Measurements from ENCODE around the gene SCN3B.
A peak's percentile ranks its signal among the peaks of the same experiment; 100 is the strongest.

SCN3B gene

DNA sequence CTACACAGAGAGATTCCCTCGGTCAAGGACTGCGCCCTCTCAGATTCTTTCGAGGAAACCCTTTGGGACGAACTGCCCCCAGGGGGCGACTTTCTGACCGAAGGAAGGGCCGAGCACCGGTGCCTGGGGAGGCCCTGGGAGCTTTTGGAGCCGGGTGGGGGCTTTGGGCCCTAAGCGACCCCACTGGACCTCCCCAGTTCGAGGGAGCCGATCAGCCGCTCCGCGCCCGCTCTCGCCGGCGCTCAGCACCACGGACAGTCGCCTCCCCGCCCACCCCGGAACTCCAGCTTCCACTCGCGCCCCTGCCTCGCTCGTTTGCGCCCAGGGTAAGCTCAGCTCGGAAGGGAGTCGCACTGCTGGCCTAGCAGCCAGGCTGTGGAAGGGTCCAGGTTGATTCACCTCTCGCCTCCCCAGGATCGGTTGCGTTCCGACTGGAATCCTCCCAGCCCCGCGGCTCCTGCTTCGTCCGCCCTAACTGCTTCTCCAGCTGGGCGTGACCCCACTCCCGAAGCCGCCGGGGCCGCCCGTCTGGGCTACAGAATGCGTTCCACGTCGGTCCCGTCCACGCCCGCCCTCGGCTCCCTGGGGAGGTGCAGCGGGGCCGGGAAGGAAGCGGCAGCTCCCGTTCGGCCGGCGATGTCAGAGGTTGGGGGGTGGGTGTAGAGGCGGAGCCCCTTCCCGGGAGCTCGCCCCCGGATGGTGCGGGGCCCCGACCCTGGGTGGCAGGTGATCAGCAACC is 428 bp downstream of the SCN3B start:
- no peak for DNase-seq

DNA sequence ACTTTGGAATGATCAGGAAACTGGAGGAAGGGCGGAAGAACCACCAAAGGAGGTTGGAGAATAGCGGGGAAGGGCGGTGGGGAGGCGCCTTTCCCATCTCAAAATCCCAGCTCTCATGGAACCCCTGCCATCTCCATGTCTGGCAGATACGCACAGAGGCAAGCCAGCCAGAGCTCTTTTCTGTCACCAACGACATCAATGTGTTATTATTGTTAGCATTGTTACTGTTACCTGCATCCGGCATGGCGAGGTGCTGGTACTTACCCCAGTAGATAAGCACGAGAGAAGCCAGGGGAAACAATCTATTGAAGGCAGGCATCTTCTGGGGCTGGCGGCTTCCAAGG is 969 bp downstream of the SCN3B start:
- DNase-seq: no peak

DNA sequence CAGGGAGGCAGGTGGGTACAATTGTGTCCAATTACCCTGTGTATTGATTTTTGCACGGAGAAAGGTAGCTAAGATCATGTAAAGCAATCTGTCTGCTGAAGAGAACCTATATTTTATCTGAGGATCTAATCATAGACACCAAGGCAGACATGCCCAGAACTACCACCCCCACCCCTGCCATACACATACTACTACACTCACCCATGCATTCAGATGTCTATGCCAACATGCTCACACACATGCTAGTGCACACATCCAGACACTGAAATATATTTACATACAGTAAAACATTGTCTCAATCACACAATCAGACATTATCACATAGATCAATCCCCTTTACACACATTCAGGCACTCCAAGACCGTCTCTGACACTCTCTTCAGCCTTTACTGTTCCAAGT is 1.8 kb downstream of the SCN3B start:
- no peak for DNase-seq

DNA sequence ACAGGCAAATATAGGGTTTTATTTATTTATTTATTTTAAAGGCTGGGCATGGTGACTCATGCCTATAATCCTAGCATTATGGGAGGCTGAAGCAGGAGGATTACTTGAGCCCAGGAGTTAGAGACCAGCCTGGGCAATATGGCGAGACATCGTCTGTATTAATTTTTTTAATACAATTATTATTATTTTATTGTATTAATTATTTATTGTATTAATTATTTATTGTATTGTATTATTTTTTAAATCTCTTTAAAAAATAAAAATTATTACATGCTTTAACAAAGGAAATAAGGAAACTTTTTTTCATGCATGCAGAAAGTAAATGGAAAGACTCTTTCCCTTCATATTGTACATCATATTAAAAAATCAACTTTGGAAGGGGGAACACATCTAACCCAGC is 3.5 kb downstream of the SCN3B start:
- DNase-seq: no peak

DNA sequence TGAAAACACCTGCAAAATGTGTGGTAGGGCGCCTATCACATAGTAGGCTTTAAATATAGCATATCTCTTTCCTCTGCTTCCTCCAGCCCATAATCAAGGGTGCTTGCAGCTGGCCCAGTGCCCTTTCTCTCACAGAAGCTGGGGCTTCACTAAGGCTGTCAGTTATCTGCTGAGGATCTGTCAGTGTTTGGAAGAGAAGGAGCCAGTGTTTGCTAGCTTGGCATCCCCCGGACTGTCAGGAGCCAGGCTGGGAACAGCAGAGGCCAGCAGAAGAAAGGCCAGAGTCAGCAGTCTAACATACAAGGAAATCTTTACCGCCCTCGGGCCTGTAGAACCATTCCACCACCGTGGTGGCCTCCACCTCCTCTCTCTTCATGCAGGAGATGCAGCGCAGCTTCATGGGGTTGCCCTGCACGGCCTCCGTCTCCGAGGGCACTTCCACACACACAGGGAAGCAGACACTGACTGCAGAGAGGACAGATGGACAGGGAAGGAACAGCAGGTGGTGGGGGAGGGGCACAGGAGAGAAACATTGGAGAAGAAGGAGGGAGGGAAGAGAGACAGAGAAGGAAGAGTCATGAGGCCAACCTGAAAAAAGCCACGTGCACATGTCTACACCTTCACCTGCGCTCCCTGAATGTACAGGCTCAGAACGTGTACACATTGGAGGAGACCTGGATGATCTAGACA is 9.0 kb downstream of the SCN3B start:
- DNase-seq: no peak

DNA sequence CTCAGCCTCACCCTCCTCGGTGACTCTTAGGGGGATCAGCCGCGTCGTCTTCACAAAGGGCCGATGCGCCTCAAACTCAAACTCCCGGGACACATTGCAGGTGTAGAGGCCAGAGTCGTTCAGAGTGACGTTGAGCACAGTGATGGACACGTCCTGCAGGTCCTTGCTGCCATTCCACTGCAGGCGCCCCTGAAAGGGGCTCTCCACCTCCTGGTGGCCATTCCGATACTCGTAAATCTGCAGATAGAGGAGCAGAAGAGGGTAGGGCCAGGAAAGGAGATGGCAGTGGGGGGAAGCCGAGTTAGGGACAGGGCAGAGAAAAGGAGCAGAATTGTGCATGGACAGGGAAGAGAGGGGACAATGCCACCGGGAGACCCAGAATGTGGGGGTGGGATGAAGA is 12.0 kb downstream of the SCN3B start:
- no peak for DNase-seq

DNA sequence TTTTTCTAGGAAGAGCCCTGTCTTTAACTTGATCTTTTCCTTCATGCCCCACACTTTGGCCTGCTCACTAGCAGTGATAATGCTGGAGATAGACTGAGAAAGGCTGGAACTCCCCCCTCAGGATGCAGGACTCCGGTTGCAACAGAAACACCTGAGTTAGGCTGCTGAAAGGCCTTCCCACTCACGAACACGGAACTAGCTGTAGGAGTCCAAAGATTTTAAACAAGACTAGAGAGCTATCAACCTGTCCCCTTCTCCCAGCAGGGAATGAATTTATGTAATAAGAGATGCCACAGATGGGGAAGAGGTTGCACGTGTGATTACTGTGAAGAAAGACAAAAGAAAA is 13.0 kb downstream of the SCN3B start:
- no peak for DNase-seq

DNA sequence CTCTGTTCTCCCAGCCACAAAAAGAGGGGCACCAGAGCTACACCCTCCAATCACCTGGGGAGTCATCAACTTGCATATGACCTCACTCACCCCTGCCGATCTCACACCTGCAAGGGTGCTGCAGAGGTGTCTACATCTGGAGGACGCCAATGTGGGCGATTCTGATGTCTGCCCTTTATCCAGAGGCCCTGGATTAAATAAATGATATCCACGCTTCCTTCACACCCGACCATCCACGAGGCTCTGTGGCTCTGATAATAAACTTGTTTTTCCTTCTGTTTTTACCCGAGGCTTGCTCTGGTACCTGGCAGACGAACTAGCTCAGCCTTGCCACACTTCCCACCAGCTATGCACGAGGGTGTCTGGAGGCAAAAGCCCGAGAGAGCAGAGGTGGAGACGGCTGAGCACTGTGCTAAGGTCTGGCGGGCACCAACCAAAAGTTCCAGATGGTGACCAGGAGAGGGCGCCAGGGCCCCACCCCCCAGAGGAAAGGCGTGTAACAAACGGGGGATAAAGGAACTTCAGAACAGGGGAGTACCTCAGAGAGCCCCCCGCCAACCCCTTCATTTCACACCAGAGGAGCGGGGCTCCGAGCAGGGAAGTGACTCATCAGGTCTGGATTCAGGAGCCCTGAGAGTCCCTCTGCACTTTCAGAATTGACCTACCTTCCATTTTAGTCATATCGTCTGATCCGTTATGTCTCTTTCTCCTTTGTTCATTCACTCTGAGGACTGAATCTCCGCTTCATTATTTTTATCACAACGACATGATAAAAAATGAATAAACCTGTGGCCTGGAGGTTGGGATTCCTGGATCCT is 13.5 kb downstream of the SCN3B start:
- peak; percentile 9 for DNase-seq

DNA sequence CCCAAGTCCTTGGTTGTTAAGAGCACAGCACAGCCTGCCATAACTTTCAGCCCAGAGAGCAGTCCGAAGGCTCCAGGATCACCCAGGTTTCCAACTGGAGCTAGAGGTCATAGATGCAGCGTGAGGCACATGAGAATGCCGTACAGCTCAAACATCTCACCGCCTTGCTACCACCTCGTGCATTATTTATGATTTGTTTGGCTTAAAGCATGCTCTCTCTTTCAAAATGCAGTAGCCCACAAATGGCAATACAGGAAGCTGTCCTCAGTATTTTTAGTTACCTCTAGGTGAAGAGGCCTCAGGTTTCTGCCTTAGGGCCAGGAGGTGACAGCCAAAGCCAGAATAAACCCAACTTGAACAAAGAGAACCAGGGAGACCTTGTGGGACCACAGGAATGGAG is 14.4 kb downstream of the SCN3B start:
- peak; percentile 63 for DNase-seq

DNA sequence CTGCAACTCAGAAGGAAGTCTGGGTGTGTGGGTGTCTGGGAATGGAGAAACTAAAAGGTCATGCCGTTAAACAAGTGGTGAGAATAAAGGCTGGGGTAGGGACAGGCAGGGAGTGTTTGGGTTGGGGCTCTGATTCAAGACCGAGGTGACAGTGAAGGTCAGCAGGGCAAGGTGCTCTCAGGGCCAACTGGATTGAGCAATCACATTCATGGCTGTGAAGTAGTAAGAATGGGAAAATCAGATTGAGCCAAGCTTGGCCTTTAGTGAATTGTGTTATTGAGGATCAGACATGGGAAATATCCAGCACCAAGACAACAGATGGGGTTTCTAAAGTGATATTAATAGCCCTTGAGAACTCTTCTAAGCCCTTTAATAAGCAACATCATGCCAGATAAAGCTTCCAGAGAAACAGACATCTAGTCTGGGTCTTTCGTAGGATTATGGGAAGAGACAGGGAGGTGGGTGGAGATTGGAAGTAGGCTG is 24.3 kb downstream of the SCN3B start:
- no peak for DNase-seq

DNA sequence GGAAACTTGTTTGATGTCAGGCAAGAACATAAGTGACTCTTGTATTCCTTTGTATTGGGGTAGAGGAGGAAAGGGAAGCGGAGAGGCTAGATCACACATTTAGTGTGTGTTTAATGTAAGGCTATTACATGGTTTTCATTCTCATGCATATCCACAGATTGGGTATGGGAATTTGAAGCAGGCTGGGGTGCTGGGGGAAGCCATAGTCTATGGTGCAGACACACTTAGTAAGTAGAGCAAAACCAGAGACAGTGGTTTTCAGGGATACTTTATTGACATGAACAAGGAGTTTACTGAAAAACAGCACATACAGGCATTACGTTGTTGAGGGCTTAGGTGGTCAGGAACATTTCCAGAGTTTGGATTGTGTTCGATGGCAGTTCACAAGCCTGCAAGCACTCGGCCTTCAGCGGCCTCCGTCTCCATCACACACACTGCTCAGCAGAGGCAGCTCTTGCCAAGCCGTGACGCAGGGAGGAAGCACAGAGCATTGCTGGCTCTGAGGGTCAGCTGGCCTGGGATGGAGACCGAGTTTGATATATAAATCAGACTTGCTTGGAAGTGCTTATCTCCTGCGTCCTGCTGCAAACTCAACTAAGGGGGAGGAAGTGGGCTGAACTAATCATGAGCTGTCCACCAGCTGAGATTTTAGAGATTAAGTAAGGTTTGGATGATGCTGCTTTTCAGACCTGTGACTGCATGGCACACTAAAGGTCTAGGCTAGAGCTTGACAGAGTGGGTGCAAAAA is 25.3 kb downstream of the SCN3B start:
- DNase-seq: no peak

DNA sequence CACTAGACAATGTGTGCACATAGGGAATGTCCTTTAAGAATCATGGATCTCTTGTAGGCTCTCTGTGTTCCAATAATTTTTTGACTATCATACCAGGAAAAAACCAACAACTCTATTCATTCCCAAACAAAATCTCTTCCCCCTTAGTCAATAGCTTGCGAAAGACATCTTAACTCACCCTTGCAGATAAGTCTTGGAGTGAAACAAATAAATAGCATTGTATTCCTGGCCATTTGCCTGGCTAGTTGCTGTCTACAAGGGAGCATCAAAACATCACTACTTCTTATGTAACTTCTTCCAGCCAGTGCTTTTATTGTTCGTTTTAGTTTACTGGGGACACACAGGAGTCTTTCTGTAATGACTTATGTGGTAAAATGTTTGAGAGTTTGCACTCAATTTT is 29.4 kb downstream of the SCN3B start:
- DNase-seq: no peak

DNA sequence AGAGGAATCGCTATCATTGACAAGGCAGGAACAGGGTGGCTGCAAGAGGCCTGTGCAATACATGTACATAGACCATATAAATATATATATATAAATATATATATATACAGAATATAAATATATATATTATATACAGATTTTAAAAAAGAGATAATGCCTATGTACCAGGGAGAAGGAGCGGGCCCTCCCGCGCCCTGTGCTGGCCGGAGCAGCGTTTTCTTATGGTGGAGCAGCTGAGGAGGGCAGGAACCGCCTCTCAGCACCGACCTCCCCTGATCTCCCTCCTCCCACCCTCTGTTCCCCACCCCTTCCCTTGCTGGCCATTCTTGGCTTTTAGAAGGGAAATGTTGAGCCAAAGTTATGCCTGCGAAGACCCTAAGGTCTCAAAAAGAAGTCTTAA is 31.8 kb downstream of the SCN3B start:
- DNase-seq: no peak

DNA sequence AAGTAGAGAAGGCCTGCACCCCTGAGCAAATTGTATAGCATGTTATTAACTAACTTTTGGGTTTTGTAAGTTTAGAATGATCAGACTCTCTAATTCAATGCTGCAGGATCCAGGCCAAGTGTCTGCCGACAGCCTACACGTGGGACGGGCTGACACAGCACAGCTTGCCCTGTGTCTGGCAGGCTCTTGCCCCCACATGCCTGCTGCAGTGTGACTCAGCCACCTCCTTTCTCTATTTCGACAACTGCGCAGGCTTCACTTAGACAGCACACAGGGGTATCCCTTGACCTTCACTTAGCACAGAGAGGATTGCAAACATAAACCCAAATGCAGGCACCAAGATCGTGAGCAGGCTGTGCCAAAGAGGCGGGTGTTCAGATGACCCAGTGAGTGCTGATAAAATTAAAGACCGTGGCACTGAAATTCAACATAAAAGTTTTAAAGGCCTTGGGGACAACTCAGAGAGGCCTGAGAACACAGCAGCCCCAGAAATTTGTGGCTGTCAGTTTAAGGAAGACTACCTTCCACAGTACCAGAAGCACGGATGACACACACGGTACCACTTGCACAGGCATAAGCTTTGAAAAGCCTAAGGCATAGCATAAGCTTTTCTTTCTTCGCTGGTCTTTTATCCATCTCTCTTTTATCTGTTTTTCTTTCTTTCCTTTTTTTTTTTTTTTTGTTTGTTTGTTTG is 37.8 kb downstream of the SCN3B start:
- DNase-seq: no peak

DNA sequence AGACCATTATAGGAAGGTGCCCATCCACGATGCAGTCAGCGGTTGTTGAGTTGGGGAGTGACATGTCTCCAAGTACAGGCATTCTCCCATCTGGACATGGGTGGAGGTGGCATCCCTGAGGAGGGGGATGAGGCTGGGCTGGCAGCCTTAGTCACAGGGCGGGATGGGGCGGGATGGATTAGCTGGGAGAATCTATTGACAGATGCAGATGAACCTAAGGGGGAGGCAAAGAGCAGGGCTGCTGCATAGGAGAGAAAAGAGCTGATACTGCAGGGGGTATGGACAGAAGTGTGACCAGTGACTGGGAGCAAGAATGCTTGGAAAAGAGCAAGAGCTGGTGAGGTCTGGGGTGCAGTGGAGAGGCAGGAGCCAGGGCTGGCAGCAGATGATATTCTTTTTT is 42.7 kb downstream of the SCN3B start:
- no peak for DNase-seq

DNA sequence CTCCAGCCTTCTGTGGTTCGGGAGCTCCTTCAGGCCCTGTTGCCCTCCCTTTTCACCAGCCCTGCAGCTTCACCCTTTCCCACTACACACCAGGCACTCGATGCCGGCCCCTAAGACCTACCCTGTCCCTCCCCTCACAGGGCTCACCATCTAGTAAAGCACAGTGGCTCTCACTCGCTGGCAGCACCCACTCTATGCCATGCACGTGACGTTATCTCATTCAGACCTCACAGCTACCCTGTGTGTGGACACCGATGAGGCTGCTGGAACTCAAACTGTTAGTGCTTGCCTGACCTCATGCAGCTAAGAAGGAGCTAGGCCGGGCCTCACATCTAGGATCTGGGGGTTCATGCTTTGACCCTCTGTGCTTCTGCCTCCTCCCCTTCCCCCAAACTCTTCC is 45.5 kb downstream of the SCN3B start:
- no peak for DNase-seq

DNA sequence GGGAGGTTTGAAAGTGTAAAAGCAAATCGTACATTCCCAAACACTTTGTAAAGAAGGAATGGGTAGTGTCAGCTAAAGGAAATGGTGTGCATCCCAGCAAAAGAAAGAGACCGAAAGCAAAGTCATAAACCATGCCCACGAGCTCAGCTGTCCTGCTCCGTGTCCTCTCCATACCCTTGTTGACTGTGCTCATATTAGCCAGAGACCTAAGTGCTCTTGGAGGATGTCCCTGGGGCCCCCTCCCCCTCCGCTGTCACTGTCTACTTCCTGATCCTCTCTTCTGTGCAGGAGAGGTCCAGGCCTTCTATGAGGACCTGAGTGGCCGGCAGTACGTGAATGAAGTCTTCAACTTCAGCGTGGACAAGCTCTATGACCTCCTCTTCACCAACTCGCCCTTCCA is 46.1 kb downstream of the SCN3B start:
- no peak for DNase-seq

DNA sequence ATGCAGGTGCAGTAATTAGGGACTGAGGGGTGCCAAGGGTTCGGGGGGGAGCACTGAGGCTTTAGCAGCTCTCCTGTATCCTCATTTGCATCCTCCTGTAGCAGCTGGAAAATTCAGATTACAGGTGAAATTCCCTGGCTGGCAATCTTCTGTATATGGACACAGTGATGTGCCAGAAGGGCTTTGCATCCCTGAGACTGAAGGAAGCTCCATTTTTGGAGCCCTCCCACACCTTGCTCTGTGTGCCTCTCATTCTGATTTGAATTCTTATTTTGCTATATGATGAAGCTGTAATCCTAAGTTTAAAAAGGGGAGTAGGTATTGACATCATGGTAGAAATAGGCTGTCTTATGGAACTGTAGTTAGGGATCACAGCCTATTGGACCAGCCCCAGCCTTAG is 46.6 kb downstream of the SCN3B start:
- no peak for DNase-seq

DNA sequence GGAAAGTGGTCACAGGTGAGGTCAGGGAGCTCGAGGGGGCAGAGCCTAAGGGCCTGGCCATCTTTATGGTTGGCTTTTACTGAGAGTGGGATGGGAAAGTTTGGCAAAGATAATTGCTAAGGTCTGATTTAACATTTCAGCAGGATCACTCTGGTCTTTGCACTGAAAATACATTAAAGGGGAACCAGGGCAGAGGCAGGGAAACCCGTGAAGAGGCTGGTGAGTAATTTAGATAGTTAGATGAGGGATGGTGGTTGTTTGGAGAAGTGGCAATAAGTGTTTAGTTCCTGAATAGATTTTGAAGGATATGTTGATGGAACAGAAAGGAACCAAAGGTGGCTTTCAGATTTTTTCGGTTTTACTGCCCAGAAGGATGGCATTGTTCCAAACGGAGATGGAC is 50.8 kb downstream of the SCN3B start:
- no peak for DNase-seq

DNA sequence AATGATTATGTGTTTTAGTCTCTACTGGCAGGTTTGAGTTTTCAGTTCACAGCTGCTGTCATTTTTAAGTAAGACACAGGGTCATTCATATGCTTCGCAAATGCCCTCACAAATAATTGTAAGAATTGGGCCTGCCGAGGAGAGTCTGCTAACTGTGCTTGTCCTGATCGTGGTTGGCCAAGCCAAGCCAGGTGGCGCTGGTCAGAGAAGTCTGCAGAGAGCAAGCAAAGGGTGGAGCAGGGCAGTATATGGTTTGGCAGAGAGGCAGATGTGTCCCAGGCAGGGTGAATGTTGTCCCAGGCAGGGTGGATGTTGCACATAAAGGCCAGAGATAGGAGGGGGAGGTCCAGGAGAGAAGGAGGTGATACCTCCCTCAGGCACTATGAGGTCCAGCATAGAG is 52.7 kb downstream of the SCN3B start:
- no peak for DNase-seq

DNA sequence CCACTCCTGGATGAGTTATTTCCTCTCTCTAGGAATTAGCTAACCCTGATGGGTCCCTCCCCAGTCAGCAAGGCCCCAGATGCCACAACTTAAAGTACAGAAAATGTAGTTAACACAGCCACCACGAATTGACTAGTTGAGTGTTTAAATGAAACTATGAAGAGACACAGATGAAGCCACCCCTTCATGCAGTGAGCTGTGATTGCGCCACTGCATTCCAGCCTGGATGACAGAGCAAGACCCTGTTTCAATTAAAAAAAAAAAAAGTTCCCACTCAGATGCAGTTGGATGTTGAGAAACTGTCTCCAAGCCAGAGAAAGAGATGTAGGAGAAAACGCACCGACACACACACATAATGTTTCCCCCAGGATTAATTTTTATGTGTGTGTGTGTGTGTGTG is 53.3 kb downstream of the SCN3B start:
- no peak for DNase-seq

DNA sequence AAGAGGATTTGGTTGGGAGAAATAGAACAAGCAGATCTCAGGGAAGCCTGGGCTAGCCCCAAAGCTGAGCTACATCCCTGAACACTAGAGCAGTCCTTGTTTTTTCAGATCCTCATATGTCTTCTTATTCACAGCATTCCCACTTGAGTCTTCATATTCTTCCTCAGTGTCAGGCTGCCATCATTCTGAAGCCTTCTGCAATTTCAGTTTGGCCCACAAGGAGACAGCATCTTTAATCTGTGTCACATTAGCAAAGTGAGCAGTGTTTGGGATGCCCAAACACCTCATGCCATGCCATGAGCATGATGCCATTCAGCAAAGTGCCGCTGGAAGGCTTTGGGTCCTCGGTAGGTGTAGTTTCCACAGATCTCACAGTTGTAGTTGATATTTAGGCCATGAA is 56.6 kb downstream of the SCN3B start:
- no peak for DNase-seq

DNA sequence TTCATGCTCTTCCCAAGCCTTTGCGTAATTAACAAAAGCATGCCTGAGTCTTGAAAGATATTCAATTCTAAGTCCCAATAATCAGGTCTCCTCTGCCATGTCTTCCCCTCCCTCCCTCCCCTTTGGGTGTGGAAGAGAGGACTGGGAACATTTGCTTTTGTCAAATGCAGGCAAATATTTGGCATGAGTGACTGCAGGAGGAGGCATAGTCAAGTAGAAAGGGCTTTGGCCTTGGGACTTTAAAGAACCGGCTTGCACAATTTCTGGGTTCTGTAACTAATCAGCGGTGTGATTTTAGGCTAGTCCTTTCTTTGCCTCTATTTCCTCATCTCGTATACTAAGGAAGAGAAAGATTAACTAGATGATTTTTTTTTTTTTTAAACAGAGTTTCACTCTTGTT is 59.5 kb downstream of the SCN3B start:
- DNase-seq: no peak
